HepG2 (cell line): ENCODE results near the gene IL6R. TPM values are rescaled to one million over a fixed set of nuclear protein-coding genes. Genes with fewer than 3 reads are reported as not detected.

Experiments
- ATAC-seq: fragments of 200-7000 bp; cut with Tn5 transposase; 3 replicates; pipeline ENCODE4 v1.9.1; 2020; ENCODE audit warnings: mild to moderate bottlenecking, moderate library complexity
- BruUV-seq: library from RNA; stranded (reverse); fragments of 400-500 nt; replicated peaks from 2 replicates; lab custom pipeline; 2021; lab: Mats Ljungman, UMichigan
- CTCF ChIA-PET: fragments of 300-600 bp; formaldehyde crosslinking; extraction: SDS; loops from one replicate; lab custom pipeline; 2021; ENCODE audit warnings: low total read pairs, inconsistent platforms, low intra/inter-chr PET ratio; lab: Yijun Ruan, JAX
- POLR2A ChIA-PET: fragments of 350-600 bp; sonication (Branson Sonifier 250); formaldehyde crosslinking; loops from one replicate; lab custom pipeline; 2020; ENCODE audit warnings: antibody characterized with exemption, inconsistent platforms; lab: Yijun Ruan, JAX
- DNase-seq: peaks from one replicate; pipeline ENCODE4 v3.0.0-alpha.2; 2015; ENCODE audit warnings: low spot score
- FAIRE-seq: peaks from 3 replicates; lab custom pipeline; 2011; peaks lifted over from hg19 to GRCh38; lab: Jason Lieb, UNC
- H2AFZ ChIP-seq: one replicate; pipeline ENCODE4 v1.6.1; 2011; ENCODE audit warnings: low read length, inconsistent platforms
- H3K27ac ChIP-seq: fragments of 300-600 bp; 3 replicates; pipeline ENCODE4 v1.8.0; 2011; ENCODE audit warnings: mixed run types, mild to moderate bottlenecking, mixed read lengths, low read length, inconsistent platforms; ENCODE audit not compliant: insufficient read depth; ENCODE audit errors: extremely low read length
- H3K27me3 ChIP-seq, 2 experiments: fragments of 200-600 bp in 1 of 2; 2 replicates in 1 of 2; 3 replicates in 1 of 2; pipeline versions ENCODE4 v1.6.0 to v1.8.0; 2011; ENCODE audit warnings: low read length in 2 of 2, mild to moderate bottlenecking in 2 of 2, moderate library complexity in 2 of 2, inconsistent platforms in 1 of 2; ENCODE audit not compliant: insufficient read depth in 2 of 2, control insufficient read depth in 1 of 2
- H3K36me3 ChIP-seq, 2 experiments: fragments of 200-600 bp in 1 of 2; replicated peaks in 1 of 2; 2 replicates in 1 of 2; 3 replicates in 1 of 2; pipeline versions ENCODE4 v1.5.1 to v1.8.0; 2011; ENCODE audit warnings: low read length in 2 of 2, inconsistent platforms in 1 of 2; ENCODE audit not compliant: insufficient read depth in 2 of 2, control insufficient read depth in 1 of 2
- H3K4me1 ChIP-seq: 2 replicates; pipeline ENCODE4 v1.5.1; 2012; ENCODE audit warnings: low read length, inconsistent platforms; ENCODE audit not compliant: insufficient read depth
- H3K4me2 ChIP-seq: 2 replicates; pipeline ENCODE4 v1.6.0; 2011; ENCODE audit warnings: low read depth, low read length, inconsistent platforms
- H3K4me3 ChIP-seq, 3 experiments: fragments of 200-600 bp in 1 of 3; sonication (generic), shearing (Covaris generic) in 1 of 3; replicated peaks in 1 of 3; 2 replicates each; pipeline ENCODE4 v1.5.1; 2011 to 2016; ENCODE audit warnings: low read length in 3 of 3, inconsistent platforms in 2 of 3, low read depth in 2 of 3, mild to moderate bottlenecking in 2 of 3, control low read depth in 1 of 3, mixed read lengths in 1 of 3; ENCODE audit not compliant: insufficient read depth in 1 of 3
- H3K79me2 ChIP-seq: one replicate; pipeline ENCODE4 v1.6.1; 2011; ENCODE audit warnings: low read length, inconsistent platforms; ENCODE audit not compliant: insufficient read depth
- H3K9ac ChIP-seq: 2 replicates; pipeline ENCODE4 v1.6.0; 2011; ENCODE audit warnings: mild to moderate bottlenecking, low read depth, low read length, inconsistent platforms; ENCODE audit not compliant: insufficient read depth
- H3K9me3 ChIP-seq: 2 replicates; pipeline ENCODE4 v1.5.1; 2012; ENCODE audit warnings: mild to moderate bottlenecking, low read length
- H4K20me1 ChIP-seq: 2 replicates; pipeline ENCODE4 v1.6.0; 2011; ENCODE audit warnings: inconsistent platforms, mild to moderate bottlenecking, low read length, moderate library complexity; ENCODE audit not compliant: insufficient read depth
- AHDC1 ChIP-seq: sonication (generic); formaldehyde crosslinking; IDR thresholded peaks from 2 replicates; pipeline ENCODE4 v1.5.1; 2020; ENCODE audit warnings: mild to moderate bottlenecking, missing genetic modification reagents, borderline replicate concordance
- ATF3 ChIP-seq: sonication (generic); formaldehyde crosslinking; IDR thresholded peaks from 2 replicates; pipeline ENCODE4 v1.4.0; 2020; ENCODE audit warnings: missing genetic modification reagents
- DMTF1 ChIP-seq: sonication (generic); formaldehyde crosslinking; IDR thresholded peaks from 2 replicates; pipeline ENCODE4 v1.4.0; 2020; ENCODE audit warnings: mild to moderate bottlenecking, missing genetic modification reagents
- HNRNPK ChIP-seq: fragments of 200-400 bp; formaldehyde crosslinking; IDR thresholded peaks from 2 replicates; pipeline ENCODE4 v1.6.1; 2018; ENCODE audit warnings: low read length, low read depth, moderate library complexity, mild to moderate bottlenecking; ENCODE audit not compliant: poor library complexity, severe bottlenecking
- NRL ChIP-seq: sonication (generic); formaldehyde crosslinking; IDR thresholded peaks from 2 replicates; pipeline ENCODE4 v1.5.0; 2020; ENCODE audit warnings: missing genetic modification reagents, mild to moderate bottlenecking, moderate library complexity, borderline replicate concordance
- SCMH1 ChIP-seq: sonication (generic); formaldehyde crosslinking; IDR thresholded peaks from 2 replicates; pipeline ENCODE4 v1.9.0; 2021; ENCODE audit warnings: missing genetic modification reagents, mild to moderate bottlenecking, borderline replicate concordance
- SP140L ChIP-seq: sonication (generic); formaldehyde crosslinking; IDR thresholded peaks from 2 replicates; pipeline ENCODE4 v1.4.0; 2020; ENCODE audit warnings: missing genetic modification reagents, borderline replicate concordance
- ZFP36 ChIP-seq: fragments of 150-350 bp; IDR thresholded peaks from 2 replicates; pipeline ENCODE4 v1.6.1; 2018; ENCODE audit warnings: borderline replicate concordance, low read length, low read depth; ENCODE audit not compliant: partially characterized antibody
- ZFP36L1 ChIP-seq: sonication (generic); formaldehyde crosslinking; IDR thresholded peaks from 2 replicates; pipeline ENCODE4 v1.8.0; 2022; ENCODE audit warnings: mild to moderate bottlenecking, missing genetic modification reagents, moderate library complexity
- ZIK1 ChIP-seq: sonication (generic); formaldehyde crosslinking; IDR thresholded peaks from 2 replicates; pipeline ENCODE4 v1.5.0; 2020; ENCODE audit warnings: mild to moderate bottlenecking, low read depth, missing genetic modification reagents, borderline replicate concordance
- ZNF570 ChIP-seq: sonication (generic); formaldehyde crosslinking; IDR thresholded peaks from 2 replicates; pipeline ENCODE4 v1.4.0; 2020; ENCODE audit warnings: mild to moderate bottlenecking, missing genetic modification reagents, borderline replicate concordance
- ZNF574 ChIP-seq: sonication (generic); formaldehyde crosslinking; IDR thresholded peaks from 2 replicates; pipeline ENCODE4 v1.4.0; 2020; ENCODE audit warnings: missing genetic modification reagents
- ZNF776 ChIP-seq: sonication (generic); formaldehyde crosslinking; IDR thresholded peaks from 2 replicates; pipeline ENCODE4 v1.4.0; 2020; ENCODE audit warnings: mild to moderate bottlenecking, missing genetic modification reagents
- WGBS: methylation state at CpG from one replicate; pipeline ENCODE4 v1.1.6; 2017; ENCODE audit warnings: low lambda C conversion rate; 5-methylcytosine and 5-hydroxymethylcytosine counted together
- in situ Hi-C: cut with HindIII; loops from 2 replicates; pipeline ENCODE4 v1.10.0; 2017; ENCODE audit warnings: low pct_unique_long_range_greater_than_20kb; ENCODE audit not compliant: extremely low pct_ligation_motif_present
- intact Hi-C: fragments of 100-400 bp; cut with micrococcal nuclease; formaldehyde crosslinking; loops from one replicate; pipeline ENCODE4 v1.10.0; 2022; ENCODE audit not compliant: unreplicated experiment
- polyA plus RNA-seq, 8 experiments: library from polyadenylated mRNA; depleted of rRNA in 3 of 8; stranded (reverse) in 7 of 8; unstranded in 1 of 8; fragments of >200 nt; fragmentation: Illumina TruSeq in 4 of 8; extraction: Trizol in 4 of 8; gene quantifications; 2 replicates each; pipeline versions ENCODE4 v1.2.1 to v1.2.3, GENCODE V29; 2011 to 2016; ENCODE audit warnings: low read depth in 4 of 8, missing spikeins in 1 of 8, mixed read lengths in 1 of 8; ENCODE audit not compliant: insufficient read depth in 1 of 8
- total RNA-seq, 5 experiments: library from RNA; depleted of rRNA; stranded (reverse); fragments of >200 nt; fragmentation: Illumina TruSeq; extraction: Trizol; gene quantifications; 2 replicates each; pipeline ENCODE4 v1.2.3, GENCODE V29; 2016; ENCODE audit warnings: low read depth in 1 of 5

Gene IL6R
- total and polyA plus RNA-seq, 2 of the 13 experiments (the other 11 are each of a cell fraction or from before 2014, with no cell fraction given) = 5.0 to 24.5 TPM

- Histone ChIP-seq H3K36me3 (no peaks in the 10 kb centered on the region), H3K4me3 (no peak overlapping the region), H4K20me1 (no peaks in the 10 kb centered on the region), H3K4me1 (peaks cover 30% of the 10 kb centered on the region), H3K9me3 (no peaks in the 10 kb centered on the region), H3K4me2 (no peak overlapping the region), H3K79me2 (no peaks in the 10 kb centered on the region), H2AFZ (no peak overlapping the region), H3K27me3 (no peaks in the 10 kb centered on the region), H3K9ac (no peak overlapping the region), H3K27ac (no peak overlapping the region)
- WGBS = 5% methylated on average over 3 of the region's 3 CpGs
- CTCF ChIA-PET = no interaction called here
- DNase-seq (peak; percentile 51), ATAC-seq (no peak), FAIRE-seq (no peak)
- no TSS peak for BruUV-seq
- POLR2A ChIA-PET = no interaction called here
- intact Hi-C loops (no loop called here), in situ Hi-C loops (no loop called here)
- TF ChIP-seq HNRNPK (no peak), ZNF570 (CRISPR knock-in tag) (no peak), DMTF1 (no peak), ZNF574 (CRISPR knock-in tag) (no peak), NRL (CRISPR knock-in tag) (no peak), SP140L (CRISPR knock-in tag) (no peak), ZIK1 (CRISPR knock-in tag) (no peak), ZNF776 (CRISPR knock-in tag) (no peak), AHDC1 (CRISPR knock-in tag) (no peak), ATF3 (no peak), ZFP36 (no peak), SCMH1 (no peak), ZFP36L1 (CRISPR knock-in tag) (no peak)
Observed at GRCh38 chr1:154474802-154475201, 69.7 kb downstream of the IL6R start.
